Measurements from ENCODE around the gene SORD.
"Not testable (repeated sequence)": the region's sequence is repeated elsewhere in the genome, so short reads cannot be mapped to it uniquely, and the experiment has no call there.

The SORD gene

DNA sequence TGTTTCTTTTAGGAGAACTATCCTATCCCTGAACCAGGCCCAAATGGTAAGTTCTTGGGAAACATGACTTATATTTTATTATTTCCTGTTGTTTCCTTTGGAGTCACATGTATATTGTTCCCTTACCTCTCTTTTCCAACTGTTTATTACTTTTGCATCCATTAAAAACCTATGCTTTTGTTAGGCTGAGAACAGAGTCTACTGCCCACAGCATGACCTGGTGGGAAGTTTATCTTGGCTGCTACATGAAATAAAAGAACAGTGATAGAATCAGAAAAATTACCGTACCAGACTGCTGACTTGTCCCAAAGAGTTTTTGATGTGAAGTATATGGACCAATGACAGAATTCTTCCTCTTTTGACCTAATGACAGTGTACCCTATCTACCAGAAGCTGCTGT is 17.4 kb downstream of the SORD start:
- H3K9me3 ChIP-seq (ENCODE audit: control insufficient read depth in 2 of 2, low read length in 2 of 2); H3K4me1 ChIP-seq (ENCODE audit: control insufficient read depth, insufficient read depth, low read length); H3K27ac ChIP-seq (ENCODE audit: low read length); H3K9ac ChIP-seq (ENCODE audit: low read length in 2 of 2); H3K4me3 ChIP-seq (ENCODE audit: low read length in 2 of 2); H3K36me3 ChIP-seq (ENCODE audit: control insufficient read depth in 2 of 2, insufficient read depth in 2 of 2, low read length in 2 of 2); H3K27me3 ChIP-seq (ENCODE audit: control insufficient read depth in 1 of 2, insufficient read depth in 2 of 2, low read length in 2 of 2): not testable (repeated sequence)

DNA sequence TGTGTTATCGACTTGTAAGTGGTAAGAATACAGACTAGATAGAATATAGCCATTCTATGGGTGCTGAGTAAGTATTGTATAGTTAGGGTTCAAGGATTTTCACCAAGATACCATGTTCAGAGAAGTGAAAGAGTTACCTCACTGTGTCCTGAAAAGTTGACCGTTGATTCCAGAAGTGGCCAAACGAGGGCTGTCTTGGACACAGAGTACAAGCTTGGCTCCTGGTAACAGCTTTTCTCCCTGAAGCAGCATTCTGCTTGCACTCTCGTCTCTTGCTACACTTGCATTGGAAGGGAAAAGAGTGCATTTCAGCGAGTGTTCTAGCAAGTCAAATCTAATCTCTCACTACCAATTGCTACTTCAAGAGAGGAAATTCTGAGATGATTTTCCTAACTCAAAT is 18.5 kb downstream of the SORD start:
- not testable (repeated sequence) for H3K4me3 ChIP-seq (ENCODE audit: low read length in 2 of 2); H3K9me3 ChIP-seq (ENCODE audit: control insufficient read depth in 2 of 2, low read length in 2 of 2); H3K9ac ChIP-seq (ENCODE audit: low read length in 2 of 2); H3K27ac ChIP-seq (ENCODE audit: low read length); H3K27me3 ChIP-seq (ENCODE audit: control insufficient read depth in 1 of 2, insufficient read depth in 2 of 2, low read length in 2 of 2); H3K36me3 ChIP-seq (ENCODE audit: control insufficient read depth in 2 of 2, insufficient read depth in 2 of 2, low read length in 2 of 2); H3K4me1 ChIP-seq (ENCODE audit: control insufficient read depth, insufficient read depth, low read length)

DNA sequence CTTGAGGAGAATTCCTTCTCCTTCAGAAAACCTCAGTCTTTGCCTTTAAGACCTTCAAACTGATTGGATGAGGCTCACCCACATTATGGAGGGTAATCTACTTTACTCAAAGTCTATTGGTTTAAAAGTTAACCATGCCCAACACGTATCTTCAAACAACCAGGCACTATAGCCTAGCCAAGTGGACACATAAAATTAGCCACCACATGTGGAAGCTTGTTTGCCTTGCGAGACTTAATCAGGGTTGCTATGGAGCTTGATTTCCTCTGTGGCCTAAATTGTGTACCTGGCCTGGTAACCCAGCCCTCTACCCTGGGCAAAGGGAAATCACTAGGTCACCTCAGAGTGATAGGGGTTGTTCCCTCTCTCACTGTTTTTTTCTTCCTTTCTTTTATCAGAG is 19.9 kb downstream of the SORD start:
- not testable (repeated sequence) for H3K4me1 ChIP-seq (ENCODE audit: control insufficient read depth, insufficient read depth, low read length); H3K36me3 ChIP-seq (ENCODE audit: control insufficient read depth in 2 of 2, insufficient read depth in 2 of 2, low read length in 2 of 2); H3K4me3 ChIP-seq (ENCODE audit: low read length in 2 of 2); H3K27ac ChIP-seq (ENCODE audit: low read length); H3K9ac ChIP-seq (ENCODE audit: low read length in 2 of 2); H3K27me3 ChIP-seq (ENCODE audit: control insufficient read depth in 1 of 2, insufficient read depth in 2 of 2, low read length in 2 of 2); H3K9me3 ChIP-seq (ENCODE audit: control insufficient read depth in 2 of 2, low read length in 2 of 2)

DNA sequence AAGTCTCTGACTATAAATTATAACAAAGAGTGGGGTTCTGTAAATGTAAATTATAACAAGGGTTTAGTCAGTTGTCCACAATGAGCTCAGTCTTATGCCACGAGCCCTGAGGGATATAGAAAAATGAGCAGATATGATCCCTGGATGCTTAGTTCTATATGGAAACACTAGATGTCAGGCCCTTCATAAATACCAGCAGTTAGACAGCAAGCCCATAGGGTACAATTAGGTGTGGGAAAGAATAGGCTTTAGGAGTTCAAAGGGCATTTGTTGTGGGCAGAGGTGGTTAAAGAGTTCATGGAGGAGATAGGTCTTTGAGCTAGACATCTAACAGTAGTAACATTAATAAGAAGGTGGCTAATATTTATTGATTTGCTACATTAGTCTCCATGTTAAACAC is 21.3 kb downstream of the SORD start:
- H3K4me3 ChIP-seq (ENCODE audit: low read length in 2 of 2); H3K36me3 ChIP-seq (ENCODE audit: control insufficient read depth in 2 of 2, insufficient read depth in 2 of 2, low read length in 2 of 2); H3K27ac ChIP-seq (ENCODE audit: low read length); H3K9me3 ChIP-seq (ENCODE audit: control insufficient read depth in 2 of 2, low read length in 2 of 2); H3K4me1 ChIP-seq (ENCODE audit: control insufficient read depth, insufficient read depth, low read length); H3K27me3 ChIP-seq (ENCODE audit: control insufficient read depth in 1 of 2, insufficient read depth in 2 of 2, low read length in 2 of 2); H3K9ac ChIP-seq (ENCODE audit: low read length in 2 of 2): not testable (repeated sequence)

DNA sequence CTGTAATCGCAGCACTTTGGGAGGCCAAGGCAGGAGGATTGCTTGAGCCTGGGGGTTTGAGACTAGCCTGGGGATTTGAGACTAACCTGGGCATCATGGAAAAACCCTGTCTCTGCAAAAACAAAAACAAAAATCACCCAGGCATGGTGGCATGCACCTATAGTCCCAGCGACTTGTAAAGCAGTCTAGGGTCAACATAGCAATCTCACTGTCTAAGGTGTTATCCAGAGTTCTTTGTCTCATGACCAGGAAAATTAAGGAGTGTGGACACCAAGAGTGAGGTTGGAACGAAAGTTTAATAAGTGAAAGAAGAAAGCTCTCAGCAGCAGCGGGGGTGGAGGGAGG is 25.4 kb downstream of the SORD start:
- H3K27me3 ChIP-seq (ENCODE audit: control insufficient read depth in 1 of 2, insufficient read depth in 2 of 2, low read length in 2 of 2); H3K27ac ChIP-seq (ENCODE audit: low read length); H3K4me1 ChIP-seq (ENCODE audit: control insufficient read depth, insufficient read depth, low read length): not testable (repeated sequence)

DNA sequence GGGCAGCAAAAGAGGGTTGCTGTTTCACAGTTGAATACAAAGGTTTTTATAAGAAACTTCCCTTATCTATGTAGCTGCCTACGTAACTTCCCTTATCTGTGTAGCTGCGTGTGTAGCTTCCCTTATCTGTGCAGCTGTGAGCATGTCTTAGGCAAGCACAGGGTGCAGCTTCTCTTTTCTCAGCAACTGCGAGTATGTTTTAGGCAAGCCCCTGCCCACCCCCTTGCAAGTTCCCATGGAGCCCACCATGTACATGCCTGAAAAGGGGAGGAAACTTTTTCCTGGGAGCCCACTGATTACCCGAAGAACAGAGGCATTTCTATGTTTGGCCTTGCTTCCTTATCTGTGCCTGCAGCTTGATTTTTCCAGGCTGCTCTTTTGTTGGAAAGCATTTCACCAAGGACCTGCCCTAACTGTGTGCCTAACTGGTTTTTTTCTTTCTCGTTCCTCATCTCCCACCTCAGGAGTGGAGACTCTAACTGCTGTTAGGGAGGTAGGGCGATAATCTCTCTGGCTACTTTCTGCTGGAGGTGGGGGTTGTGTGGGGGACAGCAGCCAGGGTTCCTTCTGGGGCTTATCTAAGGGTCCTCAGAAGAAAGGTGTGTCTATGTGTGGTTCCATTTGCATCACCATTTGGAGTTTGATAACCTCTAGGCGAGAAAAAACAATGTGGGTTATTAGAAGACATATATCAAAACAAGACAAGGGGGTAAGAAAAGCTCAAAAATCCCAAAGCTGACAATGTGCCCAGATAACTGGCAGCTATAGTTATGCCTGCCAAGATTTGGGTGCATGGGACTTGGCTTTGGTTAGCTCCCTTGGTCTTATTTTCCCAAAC is 26.0 kb downstream of the SORD start:
- no peak overlapping the region for H3K4me3 ChIP-seq (ENCODE audit: low read length in 2 of 2)
- H3K27ac ChIP-seq (ENCODE audit: low read length): no peak overlapping the region
- H3K4me1 ChIP-seq (ENCODE audit: control insufficient read depth, insufficient read depth, low read length): no peaks in the 10 kb centered on the region

More for the DNA sequence above, 25.4 kb downstream of the SORD start:
- H3K9ac ChIP-seq (ENCODE audit: low read length in 2 of 2); H3K9me3 ChIP-seq (ENCODE audit: control insufficient read depth in 2 of 2, low read length in 2 of 2); H3K36me3 ChIP-seq (ENCODE audit: control insufficient read depth in 2 of 2, insufficient read depth in 2 of 2, low read length in 2 of 2); H3K4me3 ChIP-seq (ENCODE audit: low read length in 2 of 2): not testable (repeated sequence)

DNA sequence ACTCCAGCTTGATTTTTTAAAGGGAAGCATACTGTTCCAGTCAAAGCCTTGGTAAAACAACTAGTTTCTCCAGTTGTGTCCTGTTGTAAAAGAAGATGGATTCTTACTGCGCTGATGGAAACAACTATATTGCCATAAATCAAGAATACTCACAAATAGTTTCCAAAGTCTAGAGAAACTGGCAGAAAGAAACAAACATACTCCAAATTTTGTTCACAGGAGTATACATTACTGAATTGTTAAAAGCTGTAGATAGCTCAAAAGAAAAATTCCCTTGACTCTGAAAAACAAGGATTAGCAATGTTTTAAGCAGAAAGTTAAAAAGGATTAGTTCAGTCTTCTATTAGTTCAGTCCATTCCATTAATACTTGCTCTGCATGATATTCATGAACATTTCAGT is 27.6 kb downstream of the SORD start:
- no peaks in the 10 kb centered on the region for H3K27me3 ChIP-seq (ENCODE audit: control insufficient read depth in 1 of 2, insufficient read depth in 2 of 2, low read length in 2 of 2)
- no peak overlapping the region for H3K4me3 ChIP-seq (ENCODE audit: low read length in 2 of 2)
- H3K9ac ChIP-seq (ENCODE audit: low read length in 2 of 2): no peak overlapping the region
- H3K36me3 ChIP-seq (ENCODE audit: control insufficient read depth in 2 of 2, insufficient read depth in 2 of 2, low read length in 2 of 2): no peaks in the 10 kb centered on the region
- H3K27ac ChIP-seq (ENCODE audit: low read length): no peak overlapping the region
- H3K9me3 ChIP-seq (ENCODE audit: control insufficient read depth in 2 of 2, low read length in 2 of 2): no peaks in the 10 kb centered on the region
- H3K4me1 ChIP-seq (ENCODE audit: control insufficient read depth, insufficient read depth, low read length): no peaks in the 10 kb centered on the region

More for the DNA sequence above, 26.0 kb downstream of the SORD start:
- H3K36me3 ChIP-seq (ENCODE audit: control insufficient read depth in 2 of 2, insufficient read depth in 2 of 2, low read length in 2 of 2): no peaks in the 10 kb centered on the region
- H3K27me3 ChIP-seq (ENCODE audit: control insufficient read depth in 1 of 2, insufficient read depth in 2 of 2, low read length in 2 of 2): no peaks in the 10 kb centered on the region
- H3K9ac ChIP-seq (ENCODE audit: low read length in 2 of 2): no peak overlapping the region
- no peaks in the 10 kb centered on the region for H3K9me3 ChIP-seq (ENCODE audit: control insufficient read depth in 2 of 2, low read length in 2 of 2)

DNA sequence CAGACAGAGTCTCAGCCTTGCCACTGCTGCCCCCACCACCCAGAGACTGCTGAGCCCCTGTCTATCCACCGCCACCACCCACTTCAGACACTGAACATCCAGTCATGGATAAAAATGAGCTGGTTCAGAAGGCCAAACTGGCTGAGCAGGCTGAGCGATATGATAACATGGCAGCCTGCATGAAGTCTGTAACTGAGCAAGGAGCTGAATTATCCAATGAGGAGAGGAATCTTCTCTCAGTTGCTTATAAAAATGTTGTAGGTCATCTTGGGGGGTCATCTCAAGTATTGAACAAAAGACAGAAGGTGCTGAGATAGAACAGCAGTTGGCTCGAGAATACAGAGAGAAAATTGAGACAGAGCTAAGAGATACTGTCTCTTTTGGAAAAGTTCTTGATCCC is 29.7 kb downstream of the SORD start:
- not testable (repeated sequence) for H3K27ac ChIP-seq (ENCODE audit: low read length); H3K4me1 ChIP-seq (ENCODE audit: control insufficient read depth, insufficient read depth, low read length); H3K36me3 ChIP-seq (ENCODE audit: control insufficient read depth in 2 of 2, insufficient read depth in 2 of 2, low read length in 2 of 2); H3K9ac ChIP-seq (ENCODE audit: low read length in 2 of 2); H3K4me3 ChIP-seq (ENCODE audit: low read length in 2 of 2); H3K9me3 ChIP-seq (ENCODE audit: control insufficient read depth in 2 of 2, low read length in 2 of 2); H3K27me3 ChIP-seq (ENCODE audit: control insufficient read depth in 1 of 2, insufficient read depth in 2 of 2, low read length in 2 of 2)

DNA sequence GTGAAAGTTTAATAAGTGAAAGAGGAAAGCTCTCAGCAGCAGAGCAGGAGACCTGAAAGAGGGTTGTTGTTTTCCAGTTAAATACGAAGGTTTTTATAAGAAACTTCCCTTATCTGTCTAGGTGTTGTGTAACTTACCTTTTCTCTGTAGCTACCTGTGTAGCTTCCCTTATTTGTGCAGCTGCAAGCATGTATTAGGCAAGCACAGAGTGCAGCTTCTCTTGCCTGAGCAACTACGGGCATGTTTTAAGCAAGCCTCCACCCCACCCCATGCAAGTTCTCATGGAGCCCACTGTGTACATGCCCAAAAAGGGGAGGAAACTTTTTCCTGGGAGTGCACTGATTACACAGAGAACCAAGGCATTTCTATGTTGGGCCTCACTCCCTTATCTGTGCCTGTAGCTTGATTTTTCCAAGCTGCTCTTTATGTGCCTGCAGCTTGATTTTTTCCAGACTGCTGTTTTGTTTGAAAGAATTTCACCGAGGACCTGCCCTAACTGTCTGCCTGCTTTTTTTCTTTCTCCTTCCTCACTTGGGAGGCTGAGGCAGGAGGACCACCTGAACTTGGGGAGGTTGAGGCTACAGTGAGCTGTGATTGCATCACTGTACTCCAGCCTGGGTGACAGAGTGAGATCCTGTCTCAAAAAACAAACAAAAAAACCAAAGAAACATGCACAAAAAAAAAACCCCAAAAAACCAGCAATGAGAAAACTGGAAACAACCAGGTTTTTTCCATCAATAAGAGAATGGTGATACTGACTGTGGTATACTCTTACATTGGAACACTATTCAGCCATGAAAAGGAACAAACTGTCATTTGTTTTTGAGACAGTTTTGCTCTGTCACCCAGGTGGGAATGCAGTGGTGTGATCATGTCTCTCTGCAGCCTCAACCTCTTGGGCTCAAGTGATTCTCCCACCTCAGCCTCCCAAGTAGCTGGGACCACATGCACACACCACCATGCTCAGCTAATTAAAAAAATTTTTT is 36.0 kb downstream of the SORD start:
- not testable (repeated sequence) for H3K27ac ChIP-seq (ENCODE audit: low read length); H3K36me3 ChIP-seq (ENCODE audit: control insufficient read depth in 2 of 2, insufficient read depth in 2 of 2, low read length in 2 of 2); H3K9me3 ChIP-seq (ENCODE audit: control insufficient read depth in 2 of 2, low read length in 2 of 2); H3K4me1 ChIP-seq (ENCODE audit: control insufficient read depth, insufficient read depth, low read length); H3K4me3 ChIP-seq (ENCODE audit: low read length in 2 of 2); H3K27me3 ChIP-seq (ENCODE audit: control insufficient read depth in 1 of 2, insufficient read depth in 2 of 2, low read length in 2 of 2); H3K9ac ChIP-seq (ENCODE audit: low read length in 2 of 2)

DNA sequence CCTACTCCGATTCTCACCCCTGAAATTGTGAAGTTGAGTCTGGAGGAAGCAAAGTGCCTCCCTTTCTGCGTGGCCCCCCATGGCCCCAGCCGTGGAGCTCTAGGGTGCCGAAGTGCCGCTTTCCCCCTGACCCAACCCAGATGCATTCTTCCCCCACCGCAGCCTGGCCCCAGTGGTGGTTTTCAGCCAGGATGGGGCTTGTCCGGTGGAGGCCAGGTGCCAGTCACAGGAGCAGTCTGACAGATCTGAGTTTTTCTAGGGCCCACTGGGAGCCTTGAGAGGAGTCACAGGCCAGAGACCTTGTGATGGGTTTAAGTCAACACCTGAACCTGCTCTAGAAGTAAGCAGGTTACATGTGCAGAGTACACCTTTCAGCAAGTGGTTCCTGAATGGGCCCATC is 39.3 kb downstream of the SORD start:
- H3K4me3 ChIP-seq (ENCODE audit: low read length in 2 of 2); H3K9ac ChIP-seq (ENCODE audit: low read length in 2 of 2); H3K9me3 ChIP-seq (ENCODE audit: control insufficient read depth in 2 of 2, low read length in 2 of 2); H3K4me1 ChIP-seq (ENCODE audit: control insufficient read depth, insufficient read depth, low read length); H3K36me3 ChIP-seq (ENCODE audit: control insufficient read depth in 2 of 2, insufficient read depth in 2 of 2, low read length in 2 of 2); H3K27ac ChIP-seq (ENCODE audit: low read length); H3K27me3 ChIP-seq (ENCODE audit: control insufficient read depth in 1 of 2, insufficient read depth in 2 of 2, low read length in 2 of 2): not testable (repeated sequence)

DNA sequence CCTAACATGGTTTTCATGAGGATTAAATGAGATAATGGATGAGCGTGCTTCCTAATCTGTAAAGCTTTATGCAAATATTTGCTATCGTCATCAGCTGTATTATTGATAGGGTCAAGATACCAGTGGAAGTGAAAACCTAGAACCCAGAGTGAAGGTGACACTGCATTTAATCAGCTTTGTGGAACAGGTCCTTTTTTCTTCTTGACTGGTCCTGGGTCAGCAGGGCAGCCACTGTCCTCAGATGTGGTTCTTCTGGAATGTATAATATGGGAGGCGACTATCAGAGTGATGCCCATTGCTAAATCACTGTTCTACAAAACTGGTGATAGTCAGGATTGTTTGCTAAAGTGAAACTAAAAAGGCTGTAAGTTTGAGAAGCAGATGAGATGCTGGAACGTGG is 41.4 kb downstream of the SORD start:
- Histone ChIP-seq H3K4me1 (ENCODE audit: control insufficient read depth, insufficient read depth, low read length) (no peaks in the 10 kb centered on the region), H3K9me3 (ENCODE audit: control insufficient read depth in 2 of 2, low read length in 2 of 2) (no peaks in the 10 kb centered on the region), H3K27me3 (ENCODE audit: control insufficient read depth in 1 of 2, insufficient read depth in 2 of 2, low read length in 2 of 2) (no peaks in the 10 kb centered on the region), H3K9ac (ENCODE audit: low read length in 2 of 2) (no peak overlapping the region), H3K36me3 (ENCODE audit: control insufficient read depth in 2 of 2, insufficient read depth in 2 of 2, low read length in 2 of 2) (no peaks in the 10 kb centered on the region), H3K4me3 (ENCODE audit: low read length in 2 of 2) (no peak overlapping the region), H3K27ac (ENCODE audit: low read length) (no peak overlapping the region)

Data from stomach smooth muscle (tissue), 2 donors.